IMR-90 (cell line): Measurements from ENCODE around the gene KRTAP12-3. TPM values are rescaled to one million over a fixed set of nuclear protein-coding genes. Genes with fewer than 3 reads are reported as not detected.

ENCODE experiments used
- ATAC-seq: fragments of 200-7000 bp; cut with Tn5 transposase; 2 replicates; pipeline ENCODE4 v1.9.1; 2020; ENCODE audit warnings: low read depth, mild to moderate bottlenecking, moderate library complexity
- BruUV-seq: library from RNA; stranded (reverse); fragments of 400-500 nt; replicated peaks from 2 replicates; lab custom pipeline; 2021; lab: Mats Ljungman, UMichigan
- CTCF ChIA-PET: fragments of 300-600 bp; formaldehyde crosslinking; extraction: SDS; loops from one replicate; lab custom pipeline; 2021; ENCODE audit warnings: antibody characterized with exemption; lab: Yijun Ruan, JAX
- POLR2A ChIA-PET: fragments of 300-600 bp; sonication (Branson Sonifier 250); formaldehyde crosslinking; loops from one replicate; lab custom pipeline; 2022; ENCODE audit warnings: antibody characterized with exemption; ENCODE audit not compliant: unreplicated experiment; lab: Charles Lee
- DNase-seq: peaks from one replicate; pipeline ENCODE4 v3.0.0; 2013
- H2AFZ ChIP-seq: replicated peaks from 2 replicates; pipeline ENCODE3; 2013; ENCODE audit warnings: low read length, mild to moderate bottlenecking; ENCODE audit not compliant: poor library complexity
- H2AK5ac ChIP-seq: 2 replicates; pipeline ENCODE4 v1.6.1; 2013; ENCODE audit warnings: low read depth, low read length, inconsistent platforms
- H2AK9ac ChIP-seq: replicated peaks from 2 replicates; pipeline ENCODE3; 2013; ENCODE audit warnings: mild to moderate bottlenecking, low read depth, low read length, moderate library complexity; ENCODE audit not compliant: poor library complexity
- H2BK120ac ChIP-seq: 2 replicates; pipeline ENCODE4 v1.6.1; 2013; ENCODE audit warnings: low read depth, low read length, inconsistent platforms
- H2BK15ac ChIP-seq: 3 replicates; pipeline ENCODE4 v1.6.1; 2013; ENCODE audit warnings: low read depth, low read length, inconsistent platforms
- H2BK20ac ChIP-seq: 2 replicates; pipeline ENCODE4 v1.6.1; 2013; ENCODE audit warnings: low read depth, mild to moderate bottlenecking, inconsistent platforms, low read length, moderate library complexity
- H2BK5ac ChIP-seq: 2 replicates; pipeline ENCODE4 v1.6.1; 2013; ENCODE audit warnings: mild to moderate bottlenecking, low read depth, low read length, inconsistent platforms; ENCODE audit not compliant: poor library complexity, severe bottlenecking
- H3K14ac ChIP-seq: replicated peaks from 2 replicates; pipeline ENCODE4 v1.6.1; 2013; ENCODE audit warnings: low read depth, low read length, inconsistent platforms
- H3K18ac ChIP-seq: 2 replicates; pipeline ENCODE4 v1.6.1; 2013; ENCODE audit warnings: low read depth, low read length, control low read depth
- H3K23ac ChIP-seq: 2 replicates; pipeline ENCODE4 v1.6.1; 2013; ENCODE audit warnings: low read depth, low read length, inconsistent platforms
- H3K27ac ChIP-seq: 2 replicates; pipeline ENCODE4 v1.5.1; 2013; ENCODE audit warnings: mild to moderate bottlenecking, control low read depth, low read length; ENCODE audit not compliant: insufficient read depth
- H3K27me3 ChIP-seq: 2 replicates; pipeline ENCODE4 v1.6.1; 2013; ENCODE audit warnings: low read length; ENCODE audit not compliant: control insufficient read depth, insufficient read depth
- H3K36me3 ChIP-seq: 2 replicates; pipeline ENCODE4 v1.6.1; 2013; ENCODE audit warnings: low read length, mixed read lengths; ENCODE audit not compliant: control insufficient read depth, insufficient read depth
- H3K4ac ChIP-seq: 2 replicates; pipeline ENCODE4 v1.6.1; 2013; ENCODE audit warnings: low read depth, low read length, inconsistent platforms
- H3K4me1 ChIP-seq: 2 replicates; pipeline ENCODE4 v1.6.1; 2013; ENCODE audit warnings: low read length, mixed read lengths; ENCODE audit not compliant: control insufficient read depth, insufficient read depth
- H3K4me2 ChIP-seq: 2 replicates; pipeline ENCODE4 v1.6.1; 2013; ENCODE audit warnings: low read depth, mild to moderate bottlenecking, control low read depth, low read length, moderate library complexity
- H3K4me3 ChIP-seq: 2 replicates; pipeline ENCODE4 v1.5.1; 2013; ENCODE audit warnings: low read depth, mild to moderate bottlenecking, control low read depth, low read length, moderate library complexity; ENCODE audit not compliant: insufficient read depth
- H3K56ac ChIP-seq: 2 replicates; pipeline ENCODE4 v1.6.1; 2013; ENCODE audit warnings: low read length, inconsistent platforms; ENCODE audit not compliant: insufficient read depth; ENCODE audit errors: extremely low read depth
- H3K79me1 ChIP-seq, 2 experiments: 2 replicates each; pipeline ENCODE4 v1.6.1; 2013; ENCODE audit warnings: low read length in 2 of 2, inconsistent platforms in 1 of 2, low read depth in 1 of 2
- H3K9ac ChIP-seq: 2 replicates; pipeline ENCODE4 v1.6.1; 2013; ENCODE audit warnings: low read depth, low read length, control low read depth
- H3K9me1 ChIP-seq: 2 replicates; pipeline ENCODE4 v1.6.1; 2013; ENCODE audit warnings: low read length, inconsistent platforms; ENCODE audit not compliant: insufficient read depth
- H3K9me3 ChIP-seq: 2 replicates; pipeline ENCODE4 v1.6.1; 2013; ENCODE audit warnings: low read length; ENCODE audit not compliant: control insufficient read depth, insufficient read depth
- H4K20me1 ChIP-seq: 2 replicates; pipeline ENCODE4 v1.6.1; 2013; ENCODE audit warnings: low read length, inconsistent platforms; ENCODE audit not compliant: insufficient read depth
- H4K5ac ChIP-seq: 2 replicates; pipeline ENCODE4 v1.6.1; 2013; ENCODE audit warnings: mild to moderate bottlenecking, low read depth, low read length, control low read depth
- H4K8ac ChIP-seq, 2 experiments: 2 replicates each; pipeline ENCODE4 v1.6.1; 2013; ENCODE audit warnings: low read depth in 2 of 2, low read length in 2 of 2, control low read depth in 1 of 2, inconsistent platforms in 1 of 2
- H4K91ac ChIP-seq: 2 replicates; pipeline ENCODE4 v1.6.1; 2013; ENCODE audit warnings: low read depth, low read length, inconsistent platforms; ENCODE audit not compliant: insufficient read depth
- BHLHE40 ChIP-seq: fragments of 150-350 bp; IDR thresholded peaks from 2 replicates; pipeline ENCODE4 v1.6.1; 2016; ENCODE audit warnings: mild to moderate bottlenecking, low read depth, low read length
- CEBPB ChIP-seq: IDR thresholded peaks from 2 replicates; pipeline ENCODE4 v1.6.1; 2012; ENCODE audit warnings: low read depth, low read length, improper control_type of control experiment
- CHD1 ChIP-seq: IDR thresholded peaks from 2 replicates; pipeline ENCODE4 v1.6.1; 2012; ENCODE audit warnings: low read depth, low read length, improper control_type of control experiment
- CTCF ChIP-seq: conservative IDR thresholded peaks from 2 replicates; pipeline ENCODE4 v1.5.1; 2012; ENCODE audit warnings: mild to moderate bottlenecking, low read depth, low read length, improper control_type of control experiment
- ELK1 ChIP-seq: fragments of 150-350 bp; IDR thresholded peaks from 2 replicates; pipeline ENCODE4 v1.6.1; 2016; ENCODE audit warnings: low read depth, mild to moderate bottlenecking, low read length, moderate library complexity, borderline replicate concordance
- FOS ChIP-seq: fragments of 150-350 bp; IDR thresholded peaks from 2 replicates; pipeline ENCODE4 v1.6.1; 2016; ENCODE audit warnings: low read depth, low read length
- MAFK ChIP-seq: IDR thresholded peaks from 2 replicates; pipeline ENCODE4 v1.6.1; 2012; ENCODE audit warnings: low read depth, low read length, improper control_type of control experiment
- MAZ ChIP-seq: IDR thresholded peaks from 2 replicates; pipeline ENCODE4 v1.6.1; 2012; ENCODE audit warnings: low read depth, mild to moderate bottlenecking, low read length, improper control_type of control experiment, moderate library complexity, borderline replicate concordance
- MXI1 ChIP-seq: IDR thresholded peaks from 2 replicates; pipeline ENCODE4 v1.6.1; 2012; ENCODE audit warnings: low read depth, mild to moderate bottlenecking, low read length, moderate library complexity, borderline replicate concordance
- NFE2L2 ChIP-seq: fragments of 150-350 bp; IDR thresholded peaks from 2 replicates; pipeline ENCODE4 v1.6.1; 2016; ENCODE audit warnings: low read depth, mild to moderate bottlenecking, low read length
- POLR2A ChIP-seq: IDR thresholded peaks from 2 replicates; pipeline ENCODE4 v1.6.1; 2012; ENCODE audit warnings: mild to moderate bottlenecking, low read depth, low read length
- RAD21 ChIP-seq: IDR thresholded peaks from 2 replicates; pipeline ENCODE4 v1.6.1; 2012; ENCODE audit warnings: low read length, improper control_type of control experiment
- RCOR1 ChIP-seq: IDR thresholded peaks from 2 replicates; pipeline ENCODE4 v1.6.1; 2012; ENCODE audit warnings: mild to moderate bottlenecking, low read length, improper control_type of control experiment; ENCODE audit not compliant: insufficient replicate concordance
- RFX5 ChIP-seq: IDR thresholded peaks from 2 replicates; pipeline ENCODE4 v1.8.0; 2012; ENCODE audit warnings: low read depth, mild to moderate bottlenecking, low read length, moderate library complexity
- SMC3 ChIP-seq: fragments of 150-350 bp; IDR thresholded peaks from 2 replicates; pipeline ENCODE4 v1.6.1; 2016; ENCODE audit warnings: low read depth, mild to moderate bottlenecking, antibody characterized with exemption, low read length, moderate library complexity
- USF2 ChIP-seq: fragments of 150-350 bp; IDR thresholded peaks from 2 replicates; pipeline ENCODE4 v1.6.1; 2017; ENCODE audit warnings: mild to moderate bottlenecking, antibody characterized with exemption, low read length, low read depth
- WGBS, 2 experiments: methylation state at CpG; one replicate each; pipeline versions ENCODE4 v1.1.5 to v1.1.7; 2013; ENCODE audit warnings: missing lambda C conversion rate in 2 of 2; ENCODE audit not compliant: insufficient read length in 1 of 2; ENCODE audit errors: extremely low coverage in 2 of 2; 5-methylcytosine and 5-hydroxymethylcytosine counted together
- dilution Hi-C: fragments of 300-500 bp; cut with HindIII; formaldehyde crosslinking; loops from one replicate; pipeline ENCODE4 v1.14.3; 2018; ENCODE audit warnings: low sequenced_read_pairs; ENCODE audit not compliant: unreplicated experiment
- in situ Hi-C: fragments of 300-500 bp; cut with MboI; formaldehyde crosslinking; loops from 3 replicates; pipeline ENCODE4 v1.14.3; 2019; ENCODE audit warnings: low sequenced_read_pairs, inconsistent platforms, mixed read lengths
- intact Hi-C: fragments of 100-400 bp; cut with micrococcal nuclease; formaldehyde crosslinking; loops from 2 replicates; pipeline ENCODE4 v1.10.0; 2022
- polyA plus RNA-seq, 3 experiments: library from polyadenylated mRNA; depleted of rRNA; stranded (reverse); fragments of >200 nt; gene quantifications; 2 replicates each; pipeline ENCODE4 v1.2.3, GENCODE V29; 2012; ENCODE audit warnings: low replicate concordance in 1 of 3
- total RNA-seq: library from RNA; depleted of rRNA; stranded (reverse); fragments of >200 nt; gene quantifications from 2 replicates; pipeline ENCODE4 v1.2.3, GENCODE V29; 2012

Gene KRTAP12-3
- total and polyA plus RNA-seq, 2 of the 4 experiments (the other 2 are of a cell fraction): not detected

- H2AK5ac ChIP-seq: no peak overlapping the region
- POLR2A ChIA-PET: no interaction called here
- in situ Hi-C loops: no loop called here
- no TSS peak for BruUV-seq
- 59% methylated on average over 4 of the region's 12 CpGs; no CpG with 5 or more reads in 1 of the 2 experiments for WGBS, 2 experiments
- no peak overlapping the region for H3K4ac ChIP-seq
- no peak overlapping the region for H4K5ac ChIP-seq
- no peak overlapping the region for H2AK9ac ChIP-seq
- DNase-seq (no peak), ATAC-seq (no peak)
- no peak overlapping the region for H3K27ac ChIP-seq
- no peaks in the 10 kb centered on the region for H3K79me1 ChIP-seq
- no peaks in the 10 kb centered on the region for H3K9me1 ChIP-seq
- no peak overlapping the region for H4K8ac ChIP-seq
- H4K20me1 ChIP-seq: no peaks in the 10 kb centered on the region
- no peak overlapping the region for H3K23ac ChIP-seq
- no peak overlapping the region for H4K91ac ChIP-seq
- H3K27me3 ChIP-seq: no peaks in the 10 kb centered on the region; the same call in 1 of the 2 replicates
- H3K14ac ChIP-seq: no peak overlapping the region
- no peak overlapping the region for H3K4me2 ChIP-seq
- no peak overlapping the region for H2AFZ ChIP-seq
- no peak overlapping the region for H3K18ac ChIP-seq
- H3K36me3 ChIP-seq: no peaks in the 10 kb centered on the region
- no peaks in the 10 kb centered on the region for H3K4me1 ChIP-seq
- dilution Hi-C loops: no loop called here
- H3K9me3 ChIP-seq: peaks cover 2% of the 10 kb centered on the region
- TF ChIP-seq BHLHE40 (no peak), SMC3 (no peak), USF2 (no peak), POLR2A (no peak), MAZ (no peak), RAD21 (no peak), RFX5 (no peak), NFE2L2 (no peak), RCOR1 (no peak), CHD1 (no peak), FOS (no peak), ELK1 (no peak), CTCF (no peak), CEBPB (no peak), MXI1 (no peak), MAFK (no peak)
- no peak overlapping the region for H2BK5ac ChIP-seq
- H3K56ac ChIP-seq: no peak overlapping the region
- no peak overlapping the region for H3K9ac ChIP-seq
- CTCF ChIA-PET: no interaction called here
- no peak overlapping the region for H2BK15ac ChIP-seq
- no peak overlapping the region for H2BK120ac ChIP-seq
- no peak overlapping the region for H2BK20ac ChIP-seq
- H3K4me3 ChIP-seq: no peak overlapping the region
- intact Hi-C loops: loop anchor here (10.0 kb wide), 1 partner anchor 64 kb away; the partner anchor contains the start of gene TSPEAR
Observed at GRCh38 chr21:44650973-44651675, 6.6 kb upstream of the KRTAP12-3 start.
